Measurements from ENCODE around the gene COMMD10.
"Not testable (repeated sequence)": the region's sequence is repeated elsewhere in the genome, so short reads cannot be mapped to it uniquely, and the experiment has no call there.

The COMMD10 gene

DNA sequence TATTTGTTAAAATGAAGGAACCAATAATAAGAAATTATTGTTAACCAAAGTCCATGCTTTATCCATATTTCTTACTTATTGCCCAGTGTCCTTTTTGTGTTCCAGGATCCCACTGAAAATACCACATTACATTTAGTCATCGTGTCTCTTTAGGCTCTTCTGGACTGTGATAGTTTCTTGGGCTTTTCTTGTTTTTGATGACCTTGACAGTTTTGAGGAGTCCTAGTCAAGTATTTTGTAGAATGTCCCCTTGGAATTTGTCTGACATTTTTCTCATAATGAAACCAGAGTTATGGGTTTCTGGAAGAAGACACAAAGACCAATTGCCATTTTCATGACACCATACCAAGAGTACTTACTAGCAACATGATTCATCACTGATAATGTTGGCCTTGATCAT, 13.6 kb upstream of the COMMD10 start:
- no peak overlapping the region for H3K4me3 ChIP-seq (ENCODE audit: low read depth, low read length)
- DNase-seq (ENCODE audit: low read depth) = no peak
- TF ChIP-seq, protein P1, sequence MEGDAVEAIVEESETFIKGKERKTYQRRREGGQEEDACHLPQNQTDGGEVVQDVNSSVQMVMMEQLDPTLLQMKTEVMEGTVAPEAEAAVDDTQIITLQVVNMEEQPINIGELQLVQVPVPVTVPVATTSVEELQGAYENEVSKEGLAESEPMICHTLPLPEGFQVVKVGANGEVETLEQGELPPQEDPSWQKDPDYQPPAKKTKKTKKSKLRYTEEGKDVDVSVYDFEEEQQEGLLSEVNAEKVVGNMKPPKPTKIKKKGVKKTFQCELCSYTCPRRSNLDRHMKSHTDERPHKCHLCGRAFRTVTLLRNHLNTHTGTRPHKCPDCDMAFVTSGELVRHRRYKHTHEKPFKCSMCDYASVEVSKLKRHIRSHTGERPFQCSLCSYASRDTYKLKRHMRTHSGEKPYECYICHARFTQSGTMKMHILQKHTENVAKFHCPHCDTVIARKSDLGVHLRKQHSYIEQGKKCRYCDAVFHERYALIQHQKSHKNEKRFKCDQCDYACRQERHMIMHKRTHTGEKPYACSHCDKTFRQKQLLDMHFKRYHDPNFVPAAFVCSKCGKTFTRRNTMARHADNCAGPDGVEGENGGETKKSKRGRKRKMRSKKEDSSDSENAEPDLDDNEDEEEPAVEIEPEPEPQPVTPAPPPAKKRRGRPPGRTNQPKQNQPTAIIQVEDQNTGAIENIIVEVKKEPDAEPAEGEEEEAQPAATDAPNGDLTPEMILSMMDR (IDR thresholded peaks at IDR 0.05; ENCODE audit: control insufficient read depth, extremely low read depth, insufficient read depth) = no peak

DNA sequence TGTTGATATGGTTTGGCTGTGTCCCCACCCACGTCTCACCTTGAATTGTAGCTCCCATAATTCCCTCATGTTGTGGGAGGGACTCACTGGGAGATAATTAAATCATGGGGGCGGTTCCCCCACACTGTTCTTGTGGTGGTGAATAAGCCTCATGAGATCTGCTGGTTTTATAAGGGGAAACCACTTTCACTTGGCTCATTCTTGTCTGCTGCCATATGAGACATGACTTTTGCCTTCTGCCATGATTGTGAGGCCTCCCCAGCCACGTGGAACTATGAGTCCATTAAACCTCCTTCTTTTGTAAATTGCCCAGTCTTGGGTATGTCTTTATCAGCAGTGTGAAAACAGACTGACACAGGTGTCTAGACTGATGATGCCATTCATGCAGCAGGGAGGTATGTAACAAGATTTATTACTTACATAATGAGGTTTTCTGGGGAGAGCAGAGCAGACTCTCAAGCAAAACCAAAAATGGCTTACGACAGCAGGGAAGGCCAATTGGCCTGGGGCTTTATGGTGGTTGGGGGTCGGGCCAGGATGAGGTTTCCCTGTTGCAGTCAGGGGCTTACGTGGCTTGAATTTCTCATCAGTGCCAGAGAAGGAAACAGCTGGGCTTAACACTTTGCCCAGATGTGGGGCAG, 9.5 kb upstream of the COMMD10 start:
- no peak overlapping the region for H3K4me3 ChIP-seq (ENCODE audit: low read depth, low read length)
- TF ChIP-seq, protein P1 (IDR thresholded peaks at IDR 0.05; ENCODE audit: control insufficient read depth, extremely low read depth, insufficient read depth) = no peak
- DNase-seq (ENCODE audit: low read depth) = no peak

DNA sequence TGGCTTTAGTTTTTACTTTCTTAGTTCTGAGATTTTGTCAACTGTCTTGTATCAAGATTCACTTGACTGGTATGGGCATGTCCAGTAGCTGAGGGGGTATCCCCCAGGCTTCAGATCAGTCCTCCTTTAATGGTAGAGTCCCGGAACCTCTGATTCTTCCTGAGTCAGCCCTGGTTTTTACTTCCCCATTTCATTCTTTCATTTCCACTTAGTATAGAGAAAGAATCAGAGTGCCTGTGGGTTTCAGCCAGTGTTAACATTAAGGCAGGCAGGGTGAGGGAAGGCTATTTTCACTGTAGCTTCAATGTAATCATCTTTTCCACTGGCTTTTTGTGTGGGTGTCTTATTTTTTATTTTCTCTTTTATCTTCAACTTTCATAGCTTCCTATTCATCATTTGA, 8.3 kb upstream of the COMMD10 start:
- no peak for DNase-seq (ENCODE audit: low read depth)
- H3K4me3 ChIP-seq (ENCODE audit: low read depth, low read length) = no peak overlapping the region
- TF ChIP-seq, protein P1 (IDR thresholded peaks at IDR 0.05; ENCODE audit: control insufficient read depth, extremely low read depth, insufficient read depth) = no peak

DNA sequence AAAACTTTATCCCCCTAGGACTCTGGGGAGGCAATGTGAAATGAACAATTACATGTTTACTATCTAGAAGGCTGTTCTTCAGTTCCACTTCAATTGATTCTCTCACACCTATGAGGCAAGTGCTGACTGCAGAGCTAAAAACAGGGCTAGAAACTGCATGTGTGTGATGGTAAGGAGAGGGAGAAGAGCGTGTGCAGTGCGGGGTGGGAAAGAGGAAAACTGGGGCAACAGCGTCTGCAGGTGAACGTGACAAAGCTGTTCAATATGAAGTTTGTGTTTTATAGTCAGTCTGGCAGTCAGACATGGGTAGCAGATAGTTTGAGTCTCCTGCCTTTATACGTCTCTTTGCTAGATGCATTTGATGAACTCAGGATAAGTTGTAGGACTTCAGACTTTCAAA, 6.6 kb upstream of the COMMD10 start:
- DNase-seq (ENCODE audit: low read depth) = no peak
- TF ChIP-seq, protein P1 (IDR thresholded peaks at IDR 0.05; ENCODE audit: control insufficient read depth, extremely low read depth, insufficient read depth) = no peak
- no peak overlapping the region for H3K4me3 ChIP-seq (ENCODE audit: low read depth, low read length)

DNA sequence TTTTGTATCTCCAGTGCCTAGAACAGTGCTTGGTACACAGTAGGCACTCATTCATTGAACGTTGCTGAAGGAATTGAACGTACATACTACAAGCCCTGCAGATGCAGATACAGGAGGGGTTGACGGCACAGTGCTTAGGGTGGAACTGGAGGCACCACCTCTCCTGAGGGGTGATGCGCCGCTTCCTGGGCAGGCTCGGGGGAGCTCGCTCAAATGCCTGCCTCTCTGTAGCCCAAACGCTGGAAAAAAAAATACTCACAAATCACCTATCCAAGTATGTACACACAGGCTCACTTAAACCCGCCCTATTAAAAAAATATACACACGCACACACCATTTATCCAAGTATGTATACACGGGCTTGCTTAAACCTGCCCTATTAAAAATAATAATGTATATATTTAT, 536 bp upstream of the COMMD10 start:
- TF ChIP-seq, protein P1 (IDR thresholded peaks at IDR 0.05; ENCODE audit: control insufficient read depth, extremely low read depth, insufficient read depth) = no peak
- no peak for DNase-seq (ENCODE audit: low read depth)
- H3K4me3 ChIP-seq (ENCODE audit: low read depth, low read length) = peak overlapping the region; percentile 88

DNA sequence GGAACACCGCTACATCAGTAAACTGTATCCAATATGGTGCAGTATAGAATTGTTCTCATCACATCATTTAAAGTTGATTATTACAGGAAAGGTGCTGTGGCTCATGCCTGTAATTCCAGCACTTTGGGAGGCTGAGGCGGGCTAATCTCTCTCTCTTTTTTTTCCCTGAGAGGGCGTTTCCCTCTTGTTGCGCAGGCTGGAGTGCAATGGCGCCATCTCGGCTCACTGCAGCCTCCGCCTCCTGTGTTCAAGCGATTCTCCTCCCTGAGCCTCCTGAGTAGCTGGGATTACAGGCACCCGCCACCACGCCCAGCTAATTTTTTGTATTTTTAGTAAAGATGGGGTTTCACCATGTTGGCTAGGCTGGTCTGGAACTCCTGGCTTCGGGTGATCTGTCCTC, 1.5 kb downstream of the COMMD10 start:
- H3K4me3 ChIP-seq (ENCODE audit: low read depth, low read length) = peak overlapping the region; percentile 88
- not testable (repeated sequence) for DNase-seq (ENCODE audit: low read depth)

DNA sequence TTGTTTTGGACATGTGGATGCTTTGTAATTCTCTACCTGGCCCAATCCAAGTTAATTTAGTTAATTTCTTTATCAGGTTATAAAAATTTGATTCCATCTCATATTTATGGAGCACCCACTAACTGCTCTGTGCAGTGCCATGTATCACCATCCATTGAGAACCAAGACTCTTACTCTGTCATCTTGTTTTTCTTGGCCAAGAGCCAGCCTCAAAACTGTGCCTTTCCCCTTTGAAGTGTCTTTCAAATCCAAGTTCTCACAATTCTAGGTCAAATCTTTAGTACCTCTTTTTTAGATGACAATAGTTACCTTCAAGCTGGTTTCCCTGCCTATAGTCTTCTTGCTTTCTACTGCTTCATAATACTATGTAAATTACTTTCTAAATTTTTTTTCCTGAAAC, 3.2 kb downstream of the COMMD10 start:
- no peak for DNase-seq (ENCODE audit: low read depth)
- TF ChIP-seq, protein P1 (IDR thresholded peaks at IDR 0.05; ENCODE audit: control insufficient read depth, extremely low read depth, insufficient read depth) = no peak
- no peak overlapping the region for H3K4me3 ChIP-seq (ENCODE audit: low read depth, low read length)
